NCI-H82 treated with DMSO at 0.1 percent for 48 hours (cell line): ENCODE results near the gene LEMD1.

ENCODE experiments used
- DNase-seq: peaks from one replicate; lab custom pipeline; 2025; ENCODE audit not compliant: unreplicated experiment; lab: John Stamatoyannopoulos, UW

The LEMD1 gene, protein sequence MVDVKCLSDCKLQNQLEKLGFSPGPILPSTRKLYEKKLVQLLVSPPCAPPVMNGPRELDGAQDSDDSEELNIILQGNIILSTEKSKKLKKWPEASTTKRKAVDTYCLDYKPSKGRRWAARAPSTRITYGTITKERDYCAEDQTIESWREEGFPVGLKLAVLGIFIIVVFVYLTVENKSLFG

DNA sequence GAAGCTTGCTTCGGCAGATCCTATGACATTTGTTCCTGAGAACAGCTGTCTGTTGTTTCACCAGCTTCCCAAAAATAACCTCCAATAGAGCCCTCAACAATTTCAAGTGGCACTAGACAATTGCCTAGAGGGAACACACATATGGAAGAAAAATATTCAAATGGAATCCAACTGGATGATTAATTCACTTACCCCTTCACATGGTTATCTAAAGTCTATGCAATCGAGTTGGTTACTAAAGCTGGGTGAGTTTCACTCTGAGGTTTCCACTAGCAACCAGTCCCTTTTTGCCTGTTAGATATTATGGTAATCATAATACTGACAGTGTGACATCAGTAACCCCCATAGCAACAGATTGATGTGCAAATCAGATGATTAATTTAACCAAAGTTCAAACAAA is at the start of gene LEMD1:
LEMD1 (minus strand) TSS at position 259 of the 400 bp plus-strand sequence. CDS start 1,520 bp downstream, outside the sequence.
- DNase-seq: no peak

DNA sequence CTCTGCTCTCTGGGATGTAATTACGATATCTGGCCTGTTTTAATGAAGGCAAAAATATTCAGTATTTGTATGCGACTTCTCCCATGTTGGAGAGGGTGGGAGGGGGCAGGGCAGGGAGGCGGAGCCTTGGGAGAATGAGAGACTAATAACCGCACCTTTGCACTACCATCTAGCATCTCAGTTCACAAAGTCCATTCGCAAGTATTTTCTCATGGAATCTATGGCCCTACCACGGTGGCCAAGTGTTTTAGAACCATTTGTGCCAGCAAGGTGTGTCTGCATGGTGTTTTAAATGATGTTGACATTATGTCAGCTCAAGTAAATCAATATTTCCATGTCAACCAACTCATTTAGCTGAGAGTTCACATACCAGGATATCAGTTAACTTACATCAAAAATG is 48.3 kb upstream of the LEMD1 start:
- DNase-seq: no peak

DNA sequence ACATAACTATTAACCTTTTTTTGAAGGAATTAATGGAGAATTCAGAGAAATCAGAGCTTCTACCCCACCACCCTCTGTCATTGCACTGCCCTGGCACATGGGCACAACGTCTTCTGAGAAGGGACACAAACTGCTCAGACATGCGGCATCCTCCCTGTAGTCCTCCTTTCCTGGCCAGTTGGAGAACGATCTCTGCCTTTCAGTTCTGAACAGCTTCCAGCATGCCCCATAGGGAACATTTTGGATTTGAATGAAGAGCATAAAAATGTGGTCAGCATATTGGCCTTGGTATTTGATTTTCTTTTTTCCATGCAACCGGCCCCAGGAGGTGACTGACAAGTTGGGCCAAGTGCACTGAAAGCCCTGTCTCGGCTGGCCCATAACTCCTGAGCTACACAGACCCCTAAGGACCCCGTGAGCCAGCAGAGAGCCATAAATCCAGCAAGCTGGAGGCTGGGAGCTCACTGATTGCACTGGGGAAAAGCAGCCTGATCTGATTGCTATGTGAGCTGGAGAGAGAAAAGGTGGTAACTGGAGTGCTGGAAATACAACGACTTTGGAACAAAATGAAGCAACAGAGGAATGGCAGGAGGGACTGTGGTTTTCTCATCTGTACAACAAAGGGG is 44.9 kb upstream of the LEMD1 start:
- no peak for DNase-seq

DNA sequence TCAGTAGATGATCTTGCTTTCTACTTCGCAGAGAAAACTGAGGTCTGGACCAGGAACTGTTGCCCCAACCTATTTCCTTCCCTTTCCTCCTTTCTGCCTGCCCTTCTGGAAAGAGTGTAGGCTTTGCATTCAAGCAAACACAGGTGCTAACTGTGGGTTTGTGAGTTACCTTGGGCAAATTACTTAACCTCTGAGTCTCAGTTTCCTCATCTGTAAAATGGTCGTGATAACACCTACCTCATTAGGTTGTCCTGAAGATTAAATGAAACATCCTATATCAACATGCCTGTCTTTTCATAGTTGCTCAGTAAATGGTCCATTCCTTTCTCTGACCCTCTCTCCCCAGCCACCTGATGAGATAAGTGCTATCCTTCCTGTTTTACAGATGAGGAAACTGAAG is 43.5 kb upstream of the LEMD1 start:
- DNase-seq: no peak

DNA sequence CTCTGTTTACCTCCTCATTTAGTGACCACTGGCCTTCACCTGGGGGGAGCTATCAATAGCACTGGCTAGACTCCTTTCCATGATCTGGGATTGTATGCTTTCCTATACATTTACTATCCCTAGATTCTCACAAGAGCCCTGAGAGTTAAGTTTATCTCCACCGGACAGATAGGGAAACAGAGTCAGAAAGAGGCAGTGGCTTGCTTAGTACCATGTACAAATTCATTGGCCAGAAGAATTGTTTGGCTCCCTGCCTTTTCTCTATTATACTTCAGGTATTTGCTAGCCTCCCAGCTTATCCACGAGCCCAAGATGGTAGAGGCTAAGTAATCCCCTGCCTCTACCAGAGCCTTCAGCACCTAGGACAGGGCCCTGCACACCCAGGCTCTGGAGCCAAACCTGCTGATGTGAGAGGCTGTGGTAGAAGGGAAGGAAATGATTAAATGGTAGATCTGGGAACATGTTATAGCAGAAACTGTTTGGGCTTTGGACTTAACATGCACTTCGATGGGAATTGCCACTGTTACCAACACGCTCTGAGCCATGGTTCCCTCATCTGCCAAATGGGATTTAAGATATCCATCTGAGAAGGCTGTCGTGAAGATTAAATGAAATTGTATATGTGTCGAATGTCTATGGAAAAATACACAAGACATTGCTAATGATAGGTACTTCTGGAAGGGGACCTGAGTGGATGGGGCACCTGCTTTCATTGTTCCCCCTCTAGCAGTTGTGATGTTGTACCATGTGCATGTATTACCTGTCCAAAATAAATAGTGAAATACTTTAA is 37.1 kb upstream of the LEMD1 start:
- peak; percentile 53 for DNase-seq

DNA sequence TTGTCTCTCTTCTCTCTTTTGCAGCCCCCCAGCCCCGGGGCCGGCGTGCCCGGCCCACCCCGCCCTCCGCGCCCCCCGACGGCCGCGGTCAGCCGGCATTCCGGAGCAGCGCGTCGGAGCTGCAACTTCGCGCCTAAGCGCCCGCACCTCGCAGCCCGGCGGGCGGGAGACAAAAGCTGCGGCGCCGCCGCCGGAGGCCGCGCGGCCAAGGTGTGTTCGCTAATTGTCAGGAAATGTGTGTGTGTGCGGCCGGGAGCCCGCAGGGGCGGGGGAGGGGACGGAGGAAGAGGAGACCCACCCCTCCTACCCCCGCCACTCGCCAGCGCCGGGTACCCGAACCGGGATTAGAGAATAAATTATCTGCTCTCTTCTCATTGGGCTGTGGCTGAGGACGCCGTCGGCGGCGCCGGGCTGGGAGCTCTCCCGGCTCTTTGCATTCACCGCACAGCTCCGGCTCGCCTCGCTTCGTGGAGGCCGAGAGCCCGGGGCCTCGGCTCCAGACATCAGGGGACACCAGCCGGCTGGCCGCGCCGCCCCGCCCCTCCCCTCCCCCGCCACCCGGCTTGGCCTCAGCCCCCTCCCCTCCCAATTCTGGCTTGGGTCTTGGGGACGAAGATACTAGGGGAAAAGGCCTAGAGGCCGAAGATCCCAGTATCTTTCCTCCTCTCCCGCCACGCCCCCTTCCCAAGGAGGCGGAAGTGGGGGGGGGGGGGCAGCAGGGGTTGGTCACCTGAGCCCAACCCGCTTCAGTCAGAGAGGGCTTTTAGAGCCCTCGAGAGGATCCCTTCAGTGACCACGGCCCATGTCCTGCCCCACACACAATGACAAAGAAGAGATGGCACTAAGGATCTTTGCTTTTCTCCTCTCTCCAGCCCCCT is 35.3 kb upstream of the LEMD1 start:
- peak; percentile 79 for DNase-seq

DNA sequence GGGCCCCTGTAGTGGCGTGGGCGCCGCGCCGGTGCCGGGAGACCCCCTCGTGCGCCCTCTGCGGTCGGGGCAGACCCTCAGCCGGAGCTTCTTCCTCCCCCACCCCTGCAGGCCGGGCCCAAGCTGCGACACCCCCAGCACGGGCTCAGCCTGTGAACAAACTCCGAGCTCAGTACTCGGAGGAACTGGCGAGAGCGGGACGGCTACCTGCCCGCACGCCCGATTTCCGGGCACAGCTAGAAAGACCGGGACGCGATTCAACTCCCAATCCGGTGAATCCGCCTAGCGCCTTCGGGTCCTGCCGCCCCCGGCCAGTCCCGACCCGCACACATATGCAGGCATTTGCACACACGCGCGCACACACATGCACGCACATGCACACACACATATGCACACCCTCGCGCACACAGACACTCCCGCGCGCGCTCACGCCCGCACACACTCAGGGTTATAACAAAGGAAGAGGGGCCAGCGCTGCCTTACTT is 34.6 kb upstream of the LEMD1 start:
- peak; percentile 23 for DNase-seq

DNA sequence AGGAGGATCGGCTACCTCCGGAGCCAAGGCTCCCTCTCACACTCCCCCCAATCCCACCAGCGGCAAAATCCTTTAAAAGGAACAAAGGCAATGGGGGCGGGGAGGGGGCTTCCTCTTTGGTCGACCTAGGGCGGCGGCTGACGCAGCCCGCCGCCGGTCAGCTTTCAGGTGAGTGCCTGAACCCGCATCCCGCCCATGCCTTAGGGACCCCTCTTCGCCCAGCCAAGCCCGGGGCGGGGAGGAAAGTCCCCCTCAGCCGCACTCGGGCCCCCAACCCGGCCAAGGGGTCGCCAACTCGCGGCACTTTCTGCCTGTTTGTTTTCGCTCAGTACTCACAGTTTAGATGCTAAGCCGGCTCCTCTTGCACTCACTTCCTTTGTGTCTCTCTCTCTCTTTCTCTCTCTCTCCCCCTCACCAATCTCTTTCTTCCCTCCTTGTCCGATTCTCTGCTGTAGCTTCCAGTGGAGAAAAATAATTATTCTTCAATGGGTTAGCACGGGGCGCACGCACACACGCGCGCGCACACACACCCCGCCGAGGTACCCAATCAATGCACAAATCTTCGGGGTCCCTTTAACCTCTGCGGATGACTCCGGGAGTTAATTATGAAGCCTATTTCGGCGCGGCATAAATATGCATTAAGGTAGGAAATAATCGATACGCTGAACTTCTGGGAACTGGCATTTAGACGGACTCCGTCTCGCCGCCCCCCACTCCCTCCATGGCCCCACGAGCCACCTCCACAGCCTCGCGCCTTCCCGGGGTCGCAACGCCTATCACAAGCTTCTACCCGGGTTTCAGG is 33.9 kb upstream of the LEMD1 start, which contains the start of gene BLACAT1:
BLACAT1 (minus strand) TSS at position 465 of the 802 bp plus-strand sequence.
- DNase-seq: no peak

DNA sequence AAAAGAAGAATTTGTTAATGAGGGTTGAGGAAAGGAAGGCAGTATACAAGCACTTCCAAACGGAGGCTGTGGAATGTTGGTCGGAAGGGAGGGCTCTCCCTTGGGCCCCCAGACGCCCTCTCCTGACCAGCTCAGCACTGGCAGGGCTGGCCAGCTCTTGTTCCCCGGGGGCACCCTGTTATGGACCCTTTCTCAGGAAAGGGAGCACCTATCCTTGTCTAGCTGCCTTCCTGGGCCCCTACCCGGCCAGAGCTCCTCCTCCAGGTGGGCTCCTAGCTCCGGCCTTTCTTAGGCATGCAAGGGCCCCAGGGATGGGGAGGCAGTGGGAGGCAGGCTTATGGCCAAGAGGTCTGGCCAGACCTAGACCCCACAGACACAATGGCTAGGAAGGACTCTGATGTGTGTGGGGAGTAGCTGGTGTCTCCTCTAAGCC is 33.1 kb upstream of the LEMD1 start:
- no peak for DNase-seq

DNA sequence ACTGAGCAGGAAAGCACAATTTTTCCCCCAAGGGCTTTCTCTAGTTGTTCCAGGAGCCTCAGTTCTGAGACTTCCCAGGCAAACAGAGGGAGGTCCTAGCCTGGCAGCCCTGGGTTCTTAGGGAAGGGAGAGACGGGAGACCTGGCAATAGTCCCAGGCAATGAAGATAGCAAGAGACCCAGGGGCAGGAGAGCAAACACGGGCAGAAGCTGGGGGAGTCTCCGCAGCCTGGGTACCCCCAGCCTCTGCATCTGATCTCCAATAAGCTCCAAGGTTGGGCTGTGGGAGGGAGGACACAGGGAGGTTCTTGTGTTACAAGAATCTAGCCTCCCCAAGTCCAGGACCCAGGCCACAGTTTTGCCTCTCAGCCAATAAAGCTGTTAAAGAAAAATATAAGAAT is 31.6 kb upstream of the LEMD1 start:
- DNase-seq: no peak

DNA sequence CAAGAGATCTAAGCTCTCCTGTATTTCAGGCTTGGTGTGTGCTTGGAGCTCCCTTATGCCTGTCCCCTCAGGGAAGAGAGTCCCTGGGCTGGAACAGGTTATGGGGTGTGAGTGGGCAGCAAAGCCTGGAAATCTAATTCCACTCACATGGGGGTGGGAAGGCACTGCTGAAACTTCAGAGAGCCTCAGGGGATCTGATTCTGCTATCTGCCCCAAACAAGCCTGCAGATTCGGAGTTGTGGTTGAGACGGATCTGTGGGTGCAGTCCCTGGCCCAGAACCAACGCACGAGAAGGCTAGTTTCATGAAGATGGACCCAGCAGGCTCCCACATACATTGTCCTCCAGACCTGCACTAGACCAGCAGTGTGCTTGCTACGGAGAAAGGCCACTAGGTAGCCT is 31.1 kb upstream of the LEMD1 start:
- no peak for DNase-seq

DNA sequence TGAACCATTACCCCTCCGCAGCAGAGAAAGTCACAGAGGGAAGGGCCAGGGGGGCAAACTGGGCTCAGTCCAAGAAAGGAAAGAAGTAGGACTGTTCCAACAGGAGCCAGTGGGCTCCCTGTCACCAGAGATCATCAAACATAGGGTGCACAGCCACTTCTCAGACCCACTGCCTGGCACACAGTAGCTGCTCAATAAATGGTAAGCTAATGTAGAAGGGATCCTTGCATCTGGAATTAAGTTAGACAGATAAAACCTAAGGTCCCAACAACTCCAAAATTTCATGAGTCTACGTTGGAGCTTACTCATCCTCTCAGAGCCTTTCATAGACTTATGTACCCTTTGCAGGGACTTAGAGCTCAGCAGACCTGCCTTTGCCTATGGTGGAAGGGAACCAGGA is 30.5 kb upstream of the LEMD1 start:
- no peak for DNase-seq

DNA sequence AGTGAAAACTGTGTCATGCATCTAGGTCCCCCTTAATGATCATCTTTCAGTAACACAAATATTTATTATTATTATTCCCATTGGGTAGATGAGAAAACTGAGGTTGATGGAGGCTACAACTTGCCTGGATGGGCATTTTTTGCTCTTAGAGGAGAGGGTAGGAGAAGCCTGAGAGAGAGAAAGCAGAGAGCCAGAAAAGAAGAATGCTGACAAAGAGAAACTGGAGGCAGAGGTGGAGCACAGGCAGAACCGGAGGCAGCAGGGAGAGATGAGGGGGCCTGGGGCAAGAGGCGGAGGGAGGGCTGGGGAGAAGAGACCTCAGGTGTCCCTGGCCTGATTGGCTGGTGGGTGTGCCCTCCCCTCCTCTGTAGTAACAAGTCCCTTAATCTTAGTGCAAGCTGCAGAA is 29.9 kb upstream of the LEMD1 start:
- no peak for DNase-seq

DNA sequence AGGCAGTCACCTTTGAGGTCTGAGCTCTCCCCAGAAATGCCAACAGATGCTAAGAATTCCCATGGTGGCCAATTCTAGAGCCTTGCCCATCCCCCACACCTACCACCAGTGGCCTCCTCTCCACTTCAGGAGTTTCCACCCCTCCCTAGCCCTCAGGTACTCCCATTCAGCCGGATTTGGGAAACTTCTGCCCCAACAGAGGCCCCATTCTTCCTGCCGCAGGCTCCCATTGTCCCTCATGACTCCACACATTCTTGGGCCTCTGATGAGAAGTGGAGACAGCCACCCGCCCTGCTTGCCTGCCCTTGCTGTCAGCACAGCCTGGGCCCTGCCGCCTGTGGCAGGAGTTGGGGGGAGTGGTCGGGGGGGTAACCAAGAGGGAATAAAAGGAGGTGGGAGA is 29.3 kb upstream of the LEMD1 start:
- DNase-seq: no peak

DNA sequence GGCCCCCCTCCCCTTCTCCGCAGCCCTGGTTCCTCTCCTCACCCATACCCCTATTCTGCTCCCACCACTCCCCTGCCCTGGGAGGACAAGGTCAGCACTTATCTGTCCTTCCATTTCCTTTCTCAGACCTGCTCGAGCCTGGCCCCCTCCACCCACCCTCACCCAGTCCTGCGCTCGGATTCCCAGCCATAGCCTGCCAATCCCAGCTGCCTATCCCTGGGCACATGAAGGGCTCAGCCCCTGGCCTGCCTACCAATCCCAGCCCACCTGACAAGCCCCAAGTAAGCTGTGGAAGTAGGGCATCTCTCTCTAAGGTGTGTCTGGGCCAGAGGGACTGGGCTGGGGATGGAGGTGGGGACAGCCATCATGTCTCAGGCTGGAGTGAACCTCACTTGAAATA is 28.6 kb upstream of the LEMD1 start:
- no peak for DNase-seq

DNA sequence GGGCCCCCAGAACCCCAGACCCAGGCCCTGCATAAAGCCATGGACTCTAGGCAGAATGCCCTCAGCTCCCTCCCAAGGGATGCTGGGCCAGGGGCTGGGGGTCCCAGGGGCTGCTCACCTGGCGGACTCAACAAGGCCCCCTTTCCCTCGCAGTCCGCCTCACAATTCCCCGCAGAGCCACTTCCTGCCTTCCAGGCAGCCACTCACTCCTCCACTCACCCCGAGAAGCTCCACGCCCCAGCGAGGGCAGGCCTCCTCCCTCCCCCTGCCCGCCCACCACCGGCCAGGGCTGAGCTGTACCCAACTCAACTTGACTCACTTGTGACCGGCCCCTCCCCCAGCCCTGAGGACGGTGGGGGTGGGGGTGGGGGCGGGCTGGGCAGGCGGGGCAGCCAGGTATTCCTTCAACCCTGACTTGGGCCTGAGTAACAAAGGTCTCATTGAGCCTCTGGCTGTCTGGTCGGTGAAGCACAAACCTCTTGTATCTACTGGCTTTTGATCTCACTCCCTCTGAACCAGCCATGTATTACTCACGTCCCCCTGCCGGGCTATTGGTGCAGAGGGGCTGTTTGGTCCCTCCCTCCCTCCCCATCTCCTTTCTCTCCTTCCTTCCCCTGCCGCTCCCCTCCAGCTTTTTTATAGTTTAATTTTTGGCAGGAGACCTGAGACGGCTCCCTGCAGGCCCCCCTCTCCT is 28.0 kb upstream of the LEMD1 start:
- no peak for DNase-seq

DNA sequence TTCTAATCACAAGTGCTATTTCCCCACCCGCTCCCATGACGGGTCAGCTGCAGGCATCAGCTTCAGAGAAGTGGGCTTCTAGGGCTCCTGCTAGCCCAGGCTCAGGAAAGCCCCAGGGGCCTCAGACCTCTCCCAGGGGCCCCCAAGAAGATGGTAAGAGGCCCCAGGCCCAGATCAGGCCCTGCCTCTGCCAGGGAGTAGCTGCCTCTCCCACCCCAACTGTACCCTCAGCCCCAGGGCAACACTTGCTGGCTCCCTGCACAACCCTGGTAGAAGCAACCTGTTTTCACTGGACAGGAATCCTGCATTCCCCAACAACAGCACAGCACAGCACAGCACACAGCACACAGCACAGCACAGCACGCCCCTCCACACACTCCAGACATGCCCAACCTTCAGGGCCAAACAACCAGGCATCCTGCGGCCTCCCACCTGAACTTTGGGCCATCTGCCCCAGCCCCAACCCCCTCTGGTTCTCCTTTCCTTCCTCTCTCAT is 27.4 kb upstream of the LEMD1 start:
- DNase-seq: no peak

DNA sequence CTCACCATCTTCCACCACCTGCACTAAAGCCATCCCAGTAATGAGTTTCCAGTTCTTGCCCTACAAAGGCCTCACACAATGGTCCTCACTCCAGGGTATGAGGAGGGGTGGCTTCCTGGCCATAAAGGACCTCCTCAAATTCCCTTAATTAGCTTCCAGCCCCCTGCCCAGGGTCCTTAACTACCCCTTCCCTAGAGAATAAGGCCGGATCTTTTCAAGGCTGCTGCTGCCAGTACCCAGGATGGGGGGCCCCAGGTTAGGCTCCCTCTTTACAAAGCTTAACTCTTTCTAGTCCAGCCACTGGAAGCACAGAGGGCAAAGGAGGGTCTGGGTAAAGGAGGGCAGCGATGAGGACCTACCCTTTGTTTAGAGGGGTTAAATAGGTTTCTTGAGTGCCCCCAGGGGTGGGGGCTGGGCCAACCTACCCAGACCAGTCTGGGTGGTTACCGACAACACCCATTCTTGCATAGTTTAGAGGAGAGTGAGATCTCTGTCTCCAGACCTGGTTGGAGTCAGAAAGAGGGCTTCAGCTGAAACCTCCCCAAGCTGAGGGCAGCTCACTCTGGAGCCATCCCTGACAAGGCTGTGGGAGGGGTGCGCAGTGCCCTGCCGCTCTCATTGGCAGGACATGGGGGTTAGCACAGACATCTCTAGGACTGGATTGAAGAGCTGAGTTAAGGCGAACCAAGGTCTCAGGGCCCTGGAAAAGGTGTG is 26.8 kb upstream of the LEMD1 start:
- no peak for DNase-seq
